Neural cell (in vitro differentiated cells): ENCODE data around the gene ZDHHC9. TPM values are rescaled to one million over a fixed set of nuclear protein-coding genes. Genes with fewer than 3 reads are reported as not detected.

Experiments used
- H2AFZ ChIP-seq: fragments of 200-600, 300-800 bp; sonication (generic), shearing (Covaris generic); 2 replicates; pipeline ENCODE4 v1.6.0; 2014; ENCODE audit warnings: low read depth, mild to moderate bottlenecking, antibody characterized with exemption, low read length, moderate library complexity
- H3F3A ChIP-seq: fragments of 200-600 bp; shearing (Covaris generic); 2 replicates; pipeline ENCODE4 v1.6.1; 2016; ENCODE audit warnings: mild to moderate bottlenecking, moderate library complexity, mixed read lengths, antibody characterized with exemption, low read length; ENCODE audit not compliant: insufficient read depth, poor library complexity, severe bottlenecking
- H3K27ac ChIP-seq: fragments of 200-600, 300-800 bp; sonication (generic), shearing (Covaris generic); 2 replicates; pipeline ENCODE4 v1.5.1; 2014; ENCODE audit warnings: mild to moderate bottlenecking, low read length, moderate library complexity
- H3K27me3 ChIP-seq: fragments of 300-800, 200-600 bp; sonication (generic), shearing (Covaris generic); 2 replicates; pipeline ENCODE4 v1.6.0; 2014; ENCODE audit warnings: mild to moderate bottlenecking, low read depth, low read length, moderate library complexity; ENCODE audit not compliant: insufficient read depth
- H3K36me3 ChIP-seq: fragments of 300-800, 200-600 bp; sonication (generic), shearing (Covaris generic); 2 replicates; pipeline ENCODE4 v1.5.1; 2014; ENCODE audit warnings: mild to moderate bottlenecking, antibody characterized with exemption, low read length, moderate library complexity; ENCODE audit not compliant: insufficient read depth
- H3K4me2 ChIP-seq: fragments of 300-800, 200-600 bp; sonication (generic), shearing (Covaris generic); 2 replicates; pipeline ENCODE4 v1.6.0; 2014; ENCODE audit warnings: mild to moderate bottlenecking, low read length
- H3K4me3 ChIP-seq: fragments of 300-800, 200-600 bp; sonication (generic), shearing (Covaris generic); 2 replicates; pipeline ENCODE4 v1.5.1; 2014; ENCODE audit warnings: mild to moderate bottlenecking, low read length, moderate library complexity
- H3K79me2 ChIP-seq: fragments of 200-600 bp; shearing (Covaris generic); replicated peaks from 2 replicates; pipeline ENCODE4 v1.6.0; 2014; ENCODE audit warnings: mild to moderate bottlenecking, low read length, moderate library complexity; ENCODE audit not compliant: insufficient read depth
- H3K9ac ChIP-seq: fragments of 300-800, 200-600 bp; sonication (generic), shearing (Covaris generic); 2 replicates; pipeline ENCODE4 v1.6.1; 2016; ENCODE audit warnings: mild to moderate bottlenecking, low read length, mixed read lengths
- H3K9me2 ChIP-seq: fragments of 200-600 bp; shearing (Covaris generic); 2 replicates; pipeline ENCODE4 v1.6.1; 2016; ENCODE audit warnings: mild to moderate bottlenecking, low read length, mixed read lengths; ENCODE audit not compliant: insufficient read depth
- H3K9me3 ChIP-seq: fragments of 200-600, 300-800 bp; sonication (generic), shearing (Covaris generic); 2 replicates; pipeline ENCODE4 v1.6.1; 2016; ENCODE audit warnings: mild to moderate bottlenecking, mixed run types, low read length, moderate library complexity, mixed read lengths
- H4K20me1 ChIP-seq: fragments of 200-600 bp; shearing (Covaris generic); 2 replicates; pipeline ENCODE4 v1.6.1; 2016; ENCODE audit warnings: mild to moderate bottlenecking, mixed run types; ENCODE audit not compliant: insufficient read depth
- CTCF ChIP-seq: fragments of 450-650 bp; IDR thresholded peaks from 2 replicates; pipeline ENCODE4 v1.5.1; 2014; ENCODE audit warnings: antibody characterized with exemption, mild to moderate bottlenecking, moderate library complexity; ENCODE audit not compliant: poor library complexity, severe bottlenecking
- EP300 ChIP-seq: fragments of 450-650 bp; conservative IDR thresholded peaks from 2 replicates; pipeline ENCODE4 v1.6.1; 2014; ENCODE audit warnings: antibody characterized with exemption, mild to moderate bottlenecking, moderate library complexity; ENCODE audit not compliant: poor library complexity, severe bottlenecking
- EZH2 ChIP-seq: fragments of 200-600, 300-800 bp; shearing (Covaris generic), sonication (generic); IDR thresholded peaks from 2 replicates; pipeline ENCODE4 v1.6.1; 2014; ENCODE audit warnings: antibody characterized with exemption, low read length, borderline replicate concordance, mild to moderate bottlenecking; ENCODE audit not compliant: insufficient read depth, poor library complexity, severe bottlenecking
- MXI1 ChIP-seq: fragments of 450-650 bp; conservative IDR thresholded peaks from 2 replicates; pipeline ENCODE4 v1.6.1; 2014; ENCODE audit warnings: antibody characterized with exemption, mild to moderate bottlenecking; ENCODE audit not compliant: poor library complexity, severe bottlenecking
- POLR2AphosphoS5 ChIP-seq: IDR thresholded peaks from 2 replicates; pipeline ENCODE4 v1.6.1; 2012
- RAD21 ChIP-seq: fragments of 450-650 bp; conservative IDR thresholded peaks from 2 replicates; pipeline ENCODE4 v1.6.1; 2014; ENCODE audit warnings: antibody characterized with exemption, mild to moderate bottlenecking, moderate library complexity
- REST ChIP-seq: IDR thresholded peaks from 2 replicates; pipeline ENCODE4 v1.6.1; 2012; ENCODE audit warnings: borderline replicate concordance
- SMC3 ChIP-seq: fragments of 450-650 bp; conservative IDR thresholded peaks from 2 replicates; pipeline ENCODE4 v1.6.1; 2014; ENCODE audit warnings: antibody characterized with exemption, mild to moderate bottlenecking, moderate library complexity; ENCODE audit not compliant: poor library complexity
- TAF1 ChIP-seq: IDR thresholded peaks from 2 replicates; pipeline ENCODE4 v1.6.1; 2012; ENCODE audit warnings: low read depth
- polyA plus RNA-seq: library from polyadenylated mRNA; depleted of rRNA; stranded (reverse); fragments of >200 nt; gene quantifications from 2 replicates; pipeline ENCODE4 v1.2.3, GENCODE V29; 2014

ZDHHC9 gene
- polyA plus RNA-seq, 1 donor from 2014 or later: 24.9 TPM

- Histone ChIP-seq H3K27me3 (no peaks in the 10 kb centered on the region), H4K20me1 (no peaks in the 10 kb centered on the region), H3K79me2 (no peaks in the 10 kb centered on the region), H3K4me3 (no peak overlapping the region), H3F3A (no peaks in the 10 kb centered on the region), H3K9me3 (no peaks in the 10 kb centered on the region), H3K27ac (no peak overlapping the region), H3K9me2 (no peaks in the 10 kb centered on the region), H2AFZ (no peak overlapping the region), H3K9ac (no peak overlapping the region), H3K36me3 (no peaks in the 10 kb centered on the region), H3K4me2 (no peak overlapping the region)
- TF ChIP-seq POLR2AphosphoS5 (no peak), MXI1 (no peak), RAD21 (no peak), TAF1 (no peak), SMC3 (no peak), REST (no peak), EZH2 (no peak), CTCF (no peak), EP300 (no peak)
These were observed 62.5 kb downstream of the ZDHHC9 start for GRCh38 chrX:129781134-129781672.

- H3K4me2 ChIP-seq: no peak overlapping the region
- TF ChIP-seq POLR2AphosphoS5: no peak
- TF ChIP-seq RAD21: no peak
- no peak overlapping the region for H3K27ac ChIP-seq
- no peaks in the 10 kb centered on the region for H3K36me3 ChIP-seq
- no peaks in the 10 kb centered on the region for H3K9me3 ChIP-seq
- no peak overlapping the region for H3K9ac ChIP-seq
- H2AFZ ChIP-seq: no peak overlapping the region
- no peaks in the 10 kb centered on the region for H3K27me3 ChIP-seq
- H3K9me2 ChIP-seq: no peaks in the 10 kb centered on the region
- H3K79me2 ChIP-seq: no peaks in the 10 kb centered on the region
- H3K4me3 ChIP-seq: no peak overlapping the region
- H3F3A ChIP-seq: no peaks in the 10 kb centered on the region
- H4K20me1 ChIP-seq: no peaks in the 10 kb centered on the region
These were observed 63.1 kb downstream of the ZDHHC9 start for GRCh38 chrX:129780441-129781105.
